IPS-11a (cell line): ENCODE results near the gene SORBS2.

Source experiments
- H3K4me3 ChIP-seq: one replicate; pipeline ENCODE4 v1.5.1; 2013; ENCODE audit warnings: low read depth, low read length, control low read depth

Gene SORBS2

GRCh38 chr4:185536411-185536709, 275.6 kb downstream of the SORBS2 start:
- H3K4me3 ChIP-seq: no peak overlapping the region

GRCh38 chr4:185535612-185536410, 276.2 kb downstream of the SORBS2 start:
- peak overlapping the region; percentile 57 for H3K4me3 ChIP-seq
